Thyroid gland (tissue), 4 donors: ENCODE data around the gene SP3. TPM values are rescaled to one million over a fixed set of nuclear protein-coding genes. Genes with fewer than 3 reads are reported as not detected.

Experiments used
- DNase-seq, 2 donors: peaks; one replicate each; pipeline ENCODE4 v3.0.0-alpha.2; 2019
- H3K27ac ChIP-seq, 3 donors: fragments of 200-600 bp; sonication (generic); 1 replicate in 2 of 3; 2 replicates in 1 of 3; pipeline ENCODE4 v1.5.1; 2016 to 2019; ENCODE audit warnings: mild to moderate bottlenecking in 1 of 3, moderate library complexity in 1 of 3
- H3K27me3 ChIP-seq: fragments of 200-600 bp; sonication (generic); one replicate; pipeline ENCODE4 v1.5.1; 2019
- H3K36me3 ChIP-seq, 2 donors: fragments of 200-600 bp; sonication (generic); one replicate each; pipeline ENCODE4 v1.5.1; 2016 to 2019
- H3K4me1 ChIP-seq, 2 donors: fragments of 200-600 bp; sonication (generic); one replicate each; pipeline ENCODE4 v1.5.1; 2017 to 2019
- H3K4me3 ChIP-seq, 3 donors: fragments of 200-600 bp; sonication (generic); replicated peaks in 1 of 3; 1 replicate in 2 of 3; 2 replicates in 1 of 3; pipeline ENCODE4 v1.5.1; 2016; ENCODE audit warnings: mild to moderate bottlenecking in 1 of 3
- H3K9me3 ChIP-seq: fragments of 200-600 bp; sonication (generic); one replicate; pipeline ENCODE4 v1.5.1; 2017
- CTCF ChIP-seq, 6 experiments: fragments of 200-600 bp in 3 of 6; fragments of 450-650 bp in 3 of 6; sonication (generic) in 3 of 6; IDR thresholded peaks; one replicate each; pipeline ENCODE4 v1.5.1; 2016 to 2019; ENCODE audit warnings: antibody characterized with exemption in 6 of 6, mild to moderate bottlenecking in 2 of 6, inconsistent platforms in 1 of 6, moderate library complexity in 1 of 6
- POLR2A ChIP-seq, 2 donors: fragments of 450-650 bp; IDR thresholded peaks; one replicate each; pipeline ENCODE4 v1.6.1; 2017; ENCODE audit warnings: antibody characterized with exemption in 2 of 2, mild to moderate bottlenecking in 2 of 2, moderate library complexity in 1 of 2
- WGBS, 2 donors: methylation state at CpG; one replicate each; pipeline ENCODE4 v1.1.5; 2017; 5-methylcytosine and 5-hydroxymethylcytosine counted together
- intact Hi-C: fragments of 100-400 bp; cut with DNase I; formaldehyde crosslinking; loops from one replicate; pipeline ENCODE4 v1.15.1; 2023
- total RNA-seq, 4 donors: library from RNA; depleted of rRNA; stranded (reverse); fragments of >200 nt; gene quantifications; one replicate each; pipeline ENCODE4 v1.2.3, GENCODE V29; 2016

SP3 gene
- total RNA-seq, 4 donors from 2014 or later: 152 to 237 (median 186) TPM

DNA sequence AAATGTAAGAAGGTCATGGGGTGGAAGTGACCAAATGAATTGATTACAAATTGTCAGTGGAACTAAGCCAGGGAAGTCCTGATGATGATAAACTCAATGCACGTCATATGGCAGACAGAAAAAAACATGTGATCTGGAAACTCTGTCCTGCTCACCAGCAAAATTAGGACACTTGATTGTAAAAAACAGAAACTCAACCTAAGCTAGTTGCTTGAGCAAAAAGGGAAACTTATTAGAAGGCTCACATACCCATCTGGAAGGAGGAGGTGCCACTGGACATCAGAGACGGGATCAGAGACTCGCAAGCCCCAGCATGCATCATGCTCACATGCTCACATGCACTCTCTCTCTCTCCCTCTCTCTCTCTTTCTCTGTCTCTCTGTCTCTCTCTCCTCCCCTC is 96.8 kb downstream of the SP3 start:
- no peak overlapping the region for H3K27ac ChIP-seq
- intact Hi-C loops: no loop called here
- H3K4me3 ChIP-seq: no peak overlapping the region
- no peak for DNase-seq
- WGBS, 2 donors: 86 to 87% methylated on average over 3 of the region's 3 CpGs
- no peaks in the 10 kb centered on the region for H3K36me3 ChIP-seq
- peaks cover 13 to 21% of the 10 kb centered on the region in 2 donors for H3K4me1 ChIP-seq
- no peaks in the 10 kb centered on the region for H3K27me3 ChIP-seq
- TF ChIP-seq POLR2A (IDR thresholded peaks at IDR 0.05) (no peak), CTCF (IDR thresholded peaks at IDR 0.05) (no peak)
- H3K9me3 ChIP-seq: no peaks in the 10 kb centered on the region

GRCh38 chr2:173866874-173867618 is 98.1 kb downstream of the SP3 start:
- 65 to 74% methylated on average over 11 of the region's 11 CpGs for WGBS, 2 donors
- no peak overlapping the region for H3K4me3 ChIP-seq
- intact Hi-C loops: no loop called here

GRCh38 chr2:173865971-173866873 is 99.0 kb downstream of the SP3 start:
- no peaks in the 10 kb centered on the region for H3K27me3 ChIP-seq
- no peak overlapping the region for H3K4me3 ChIP-seq
- intact Hi-C loops: no loop called here
- DNase-seq: no peak
- H3K9me3 ChIP-seq: no peaks in the 10 kb centered on the region
- H3K27ac ChIP-seq: no peak overlapping the region
- TF ChIP-seq POLR2A (IDR thresholded peaks at IDR 0.05): no peak
- H3K36me3 ChIP-seq: no peaks in the 10 kb centered on the region
- WGBS, 2 donors: 80 to 82% methylated on average over 8 to 12 of the region's 12 CpGs
- peaks cover 9% of the 10 kb centered on the region in 2 donors for H3K4me1 ChIP-seq

More at GRCh38 chr2:173866874-173867618, 98.1 kb downstream of the SP3 start:
- TF ChIP-seq POLR2A (IDR thresholded peaks at IDR 0.05): no peak
- no peak for TF ChIP-seq CTCF (IDR thresholded peaks at IDR 0.05)
- Histone ChIP-seq H3K27me3 (no peaks in the 10 kb centered on the region), H3K36me3 (no peaks in the 10 kb centered on the region), H3K9me3 (no peaks in the 10 kb centered on the region), H3K27ac (no peak overlapping the region), H3K4me1 (peaks cover 9% of the 10 kb centered on the region in 2 donors)
- peak in 1 of 2 donors; percentile 42 for DNase-seq

DNA sequence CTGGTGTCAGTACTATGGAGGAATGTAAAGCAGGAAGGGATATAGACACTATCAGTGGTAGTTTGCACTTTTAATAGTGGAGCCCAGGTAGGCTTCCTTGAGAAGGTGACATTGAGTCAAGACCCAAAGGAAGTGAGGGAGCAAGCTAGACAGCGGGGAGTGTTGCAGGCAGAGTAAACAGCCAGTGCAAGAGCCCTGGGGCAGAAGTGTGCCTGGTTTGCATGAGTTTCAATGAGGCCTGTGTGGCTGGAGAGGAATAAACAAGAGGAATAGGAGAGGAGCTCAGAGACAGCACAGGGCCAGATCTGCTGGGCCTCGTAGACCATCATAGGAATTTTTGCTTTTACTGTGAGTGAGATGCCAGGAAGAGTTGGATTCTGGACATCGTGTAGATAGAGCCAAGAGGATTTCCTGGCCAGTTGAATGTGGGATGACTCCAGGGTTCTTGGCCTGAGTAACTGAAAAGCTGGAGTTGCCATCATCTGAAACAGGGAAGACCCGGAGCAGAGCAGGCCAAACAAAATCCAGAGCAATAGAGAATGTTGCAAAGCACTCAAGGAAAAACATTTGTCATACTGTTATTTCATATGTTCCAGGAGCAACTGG is 102.5 kb downstream of the SP3 start:
- DNase-seq: no peak
- TF ChIP-seq POLR2A (IDR thresholded peaks at IDR 0.05) (no peak), CTCF (IDR thresholded peaks at IDR 0.05) (no peak)
- intact Hi-C loops: no loop called here
- Histone ChIP-seq H3K9me3 (no peaks in the 10 kb centered on the region), H3K36me3 (no peaks in the 10 kb centered on the region), H3K27ac (no peak overlapping the region), H3K27me3 (no peaks in the 10 kb centered on the region), H3K4me1 (peaks cover 22 to 25% of the 10 kb centered on the region in 2 donors), H3K4me3 (no peak overlapping the region)
- 76 to 79% methylated on average over 4 of the region's 4 CpGs for WGBS, 2 donors

DNA sequence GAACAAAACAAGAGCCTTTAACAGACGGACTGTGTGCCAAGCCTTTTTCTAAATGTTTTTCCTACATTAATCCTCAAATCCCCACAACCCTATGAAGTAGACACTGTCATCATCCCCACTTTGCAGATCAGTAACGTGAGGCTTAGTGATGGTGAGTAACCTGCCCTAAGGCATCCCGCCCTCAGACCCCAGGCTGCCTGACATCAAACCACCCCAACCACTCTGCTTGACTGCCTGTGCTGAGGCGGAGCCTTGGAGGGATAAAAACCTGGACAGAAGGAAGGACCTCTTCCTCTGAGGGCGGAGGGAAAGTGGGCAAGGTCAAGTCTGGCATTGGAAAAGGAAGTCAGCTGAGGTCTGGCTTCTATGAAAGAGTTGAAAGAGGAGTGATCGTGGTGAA is 104.6 kb downstream of the SP3 start:
- H3K27ac ChIP-seq: no peak overlapping the region
- H3K9me3 ChIP-seq: no peaks in the 10 kb centered on the region
- no peaks in the 10 kb centered on the region for H3K27me3 ChIP-seq
- DNase-seq: no peak
- intact Hi-C loops: no loop called here
- 83 to 93% methylated on average over 6 of the region's 6 CpGs for WGBS, 2 donors
- H3K4me1 ChIP-seq: peaks cover 29 to 32% of the 10 kb centered on the region in 2 donors
- TF ChIP-seq CTCF (IDR thresholded peaks at IDR 0.05) (no peak), POLR2A (IDR thresholded peaks at IDR 0.05) (no peak)
- no peaks in the 10 kb centered on the region for H3K36me3 ChIP-seq
- no peak overlapping the region for H3K4me3 ChIP-seq
